ENCODE results near the gene FBXL2. TPM values are rescaled to one million over a fixed set of nuclear protein-coding genes. Genes with fewer than 3 reads are reported as not detected.
A peak's percentile ranks its signal among the peaks of the same experiment; 100 is the strongest.

Gene FBXL2
- total RNA-seq, 1 donor from 2014 or later, result 8.1 TPM

- no peak for TF ChIP-seq CTCF (IDR thresholded peaks at IDR 0.05)
- no peak for DNase-seq
- no peak overlapping the region for H3K4me3 ChIP-seq
- no peaks in the 10 kb centered on the region for H3K27me3 ChIP-seq (ENCODE audit: low read depth)
- intact Hi-C loops (cut with DNase I), result no loop called here
- no peaks in the 10 kb centered on the region for H3K4me1 ChIP-seq
- no peaks in the 10 kb centered on the region for H3K9me3 ChIP-seq
- ATAC-seq, result no peak
- no peaks in the 10 kb centered on the region for H3K36me3 ChIP-seq
- H3K27ac ChIP-seq, result no peak overlapping the region
Measured at GRCh38 chr3:33256249-33256648, 21.0 kb upstream of the FBXL2 start.

GRCh38 chr3:33260104-33260503 lies 17.1 kb upstream of the FBXL2 start:
- ATAC-seq, result no peak

GRCh38 chr3:33269385-33269784 lies 7.9 kb upstream of the FBXL2 start:
- no peak for ATAC-seq
- Histone ChIP-seq H3K4me1 (no peaks in the 10 kb centered on the region), H3K27ac (no peak overlapping the region), H3K9me3 (no peaks in the 10 kb centered on the region), H3K27me3 (ENCODE audit: low read depth) (no peaks in the 10 kb centered on the region), H3K4me3 (no peak overlapping the region), H3K36me3 (no peaks in the 10 kb centered on the region)
- DNase-seq, result no peak
- intact Hi-C loops (cut with DNase I), result no loop called here
- TF ChIP-seq CTCF (IDR thresholded peaks at IDR 0.05), result no peak

More at GRCh38 chr3:33260104-33260503, 17.1 kb upstream of the FBXL2 start:
- no peaks in the 10 kb centered on the region for H3K4me1 ChIP-seq
- no peaks in the 10 kb centered on the region for H3K36me3 ChIP-seq
- TF ChIP-seq CTCF (IDR thresholded peaks at IDR 0.05), result no peak
- DNase-seq, result no peak
- intact Hi-C loops (cut with DNase I), result no loop called here
- H3K27ac ChIP-seq, result no peak overlapping the region
- no peak overlapping the region for H3K4me3 ChIP-seq
- no peaks in the 10 kb centered on the region for H3K9me3 ChIP-seq
- no peaks in the 10 kb centered on the region for H3K27me3 ChIP-seq (ENCODE audit: low read depth)

GRCh38 chr3:33271324-33271723 lies 5.9 kb upstream of the FBXL2 start:
- Histone ChIP-seq H3K4me3 (no peak overlapping the region), H3K27ac (no peak overlapping the region), H3K27me3 (ENCODE audit: low read depth) (no peaks in the 10 kb centered on the region), H3K9me3 (no peaks in the 10 kb centered on the region), H3K36me3 (no peaks in the 10 kb centered on the region), H3K4me1 (no peaks in the 10 kb centered on the region)
- ATAC-seq (no peak), DNase-seq (no peak)
- no peak for TF ChIP-seq CTCF (IDR thresholded peaks at IDR 0.05)
- intact Hi-C loops (cut with DNase I), result no loop called here

- ATAC-seq, result peak in 1 of 2 donors; percentile 48
- no peak overlapping the region for H3K4me3 ChIP-seq
Measured at GRCh38 chr3:33273628-33274027, 3.6 kb upstream of the FBXL2 start.

More at GRCh38 chr3:33273628-33274027, 3.6 kb upstream of the FBXL2 start:
- intact Hi-C loops (cut with DNase I), result no loop called here
- no peak for TF ChIP-seq CTCF (IDR thresholded peaks at IDR 0.05)
- Histone ChIP-seq H3K9me3 (no peaks in the 10 kb centered on the region), H3K27me3 (ENCODE audit: low read depth) (peaks cover 7% of the 10 kb centered on the region), H3K4me1 (no peaks in the 10 kb centered on the region), H3K27ac (no peak overlapping the region), H3K36me3 (no peaks in the 10 kb centered on the region)
- DNase-seq, result no peak
